Liver (tissue), 3 donors: ENCODE results near the gene GATM.

ENCODE experiments used
- HNF4G ChIP-seq: IDR thresholded peaks from 2 replicates; pipeline ENCODE4 v1.6.1; 2016; ENCODE audit warnings: antibody characterized with exemption
- SP1 ChIP-seq: IDR thresholded peaks from 2 replicates; pipeline ENCODE4 v1.6.1; 2018; ENCODE audit warnings: antibody characterized with exemption, mild to moderate bottlenecking
- YY1 ChIP-seq: IDR thresholded peaks from 2 replicates; pipeline ENCODE4 v1.6.1; 2016; ENCODE audit warnings: antibody characterized with exemption, mild to moderate bottlenecking
- TF ChIP-seq, protein P1 (sequence below): fragments of 150-350 bp; IDR thresholded peaks from 2 replicates; pipeline ENCODE4 v1.5.1; 2017; ENCODE audit warnings: improper control_type of control experiment, low read depth, low read length; ENCODE audit not compliant: missing input control
- TF ChIP-seq, protein P2 (sequence below): IDR thresholded peaks from 2 replicates; pipeline ENCODE4 v1.6.1; 2016; ENCODE audit warnings: antibody characterized with exemption
- TF ChIP-seq, protein P3 (sequence below): IDR thresholded peaks from 2 replicates; pipeline ENCODE4 v1.6.1; 2016; ENCODE audit warnings: antibody characterized with exemption
- donor health status: healthy.
- donor health status: healthy.

DNA sequence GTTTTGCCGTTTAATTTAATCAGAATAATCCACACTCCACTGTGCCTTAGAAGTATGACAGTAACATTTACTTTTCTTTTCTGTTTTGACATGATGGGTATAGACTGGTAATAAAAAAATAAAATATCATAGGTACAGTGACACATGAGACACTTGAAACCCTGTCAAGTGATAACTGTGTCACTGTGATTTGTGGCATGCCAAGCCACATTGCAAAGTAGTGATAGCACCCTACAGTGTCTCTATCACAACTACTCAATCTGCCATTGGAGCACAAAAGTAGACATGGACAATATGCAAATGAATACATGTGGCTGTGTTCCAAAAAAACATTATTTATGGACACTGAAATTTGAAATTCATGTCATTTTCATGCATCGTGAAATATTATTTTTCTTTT, 22.5 kb downstream of the GATM start:
- TF ChIP-seq YY1 (no peak), HNF4G (no peak), SP1 (no peak)
- TF ChIP-seq, protein P1, sequence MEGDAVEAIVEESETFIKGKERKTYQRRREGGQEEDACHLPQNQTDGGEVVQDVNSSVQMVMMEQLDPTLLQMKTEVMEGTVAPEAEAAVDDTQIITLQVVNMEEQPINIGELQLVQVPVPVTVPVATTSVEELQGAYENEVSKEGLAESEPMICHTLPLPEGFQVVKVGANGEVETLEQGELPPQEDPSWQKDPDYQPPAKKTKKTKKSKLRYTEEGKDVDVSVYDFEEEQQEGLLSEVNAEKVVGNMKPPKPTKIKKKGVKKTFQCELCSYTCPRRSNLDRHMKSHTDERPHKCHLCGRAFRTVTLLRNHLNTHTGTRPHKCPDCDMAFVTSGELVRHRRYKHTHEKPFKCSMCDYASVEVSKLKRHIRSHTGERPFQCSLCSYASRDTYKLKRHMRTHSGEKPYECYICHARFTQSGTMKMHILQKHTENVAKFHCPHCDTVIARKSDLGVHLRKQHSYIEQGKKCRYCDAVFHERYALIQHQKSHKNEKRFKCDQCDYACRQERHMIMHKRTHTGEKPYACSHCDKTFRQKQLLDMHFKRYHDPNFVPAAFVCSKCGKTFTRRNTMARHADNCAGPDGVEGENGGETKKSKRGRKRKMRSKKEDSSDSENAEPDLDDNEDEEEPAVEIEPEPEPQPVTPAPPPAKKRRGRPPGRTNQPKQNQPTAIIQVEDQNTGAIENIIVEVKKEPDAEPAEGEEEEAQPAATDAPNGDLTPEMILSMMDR: no peak
- TF ChIP-seq, protein P2, sequence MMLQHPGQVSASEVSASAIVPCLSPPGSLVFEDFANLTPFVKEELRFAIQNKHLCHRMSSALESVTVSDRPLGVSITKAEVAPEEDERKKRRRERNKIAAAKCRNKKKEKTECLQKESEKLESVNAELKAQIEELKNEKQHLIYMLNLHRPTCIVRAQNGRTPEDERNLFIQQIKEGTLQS: no peak
- TF ChIP-seq, protein P3, sequence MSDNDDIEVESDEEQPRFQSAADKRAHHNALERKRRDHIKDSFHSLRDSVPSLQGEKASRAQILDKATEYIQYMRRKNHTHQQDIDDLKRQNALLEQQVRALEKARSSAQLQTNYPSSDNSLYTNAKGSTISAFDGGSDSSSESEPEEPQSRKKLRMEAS: no peak
